Measurements from ENCODE around the gene CCL27. TPM values are rescaled to one million over a fixed set of nuclear protein-coding genes. Genes with fewer than 3 reads are reported as not detected.
A peak's percentile ranks its signal among the peaks of the same experiment; 100 is the strongest.

CCL27 gene
- total RNA-seq, 2 experiments from 2014 or later, result 0.80 TPM; not detected in 1

DNA sequence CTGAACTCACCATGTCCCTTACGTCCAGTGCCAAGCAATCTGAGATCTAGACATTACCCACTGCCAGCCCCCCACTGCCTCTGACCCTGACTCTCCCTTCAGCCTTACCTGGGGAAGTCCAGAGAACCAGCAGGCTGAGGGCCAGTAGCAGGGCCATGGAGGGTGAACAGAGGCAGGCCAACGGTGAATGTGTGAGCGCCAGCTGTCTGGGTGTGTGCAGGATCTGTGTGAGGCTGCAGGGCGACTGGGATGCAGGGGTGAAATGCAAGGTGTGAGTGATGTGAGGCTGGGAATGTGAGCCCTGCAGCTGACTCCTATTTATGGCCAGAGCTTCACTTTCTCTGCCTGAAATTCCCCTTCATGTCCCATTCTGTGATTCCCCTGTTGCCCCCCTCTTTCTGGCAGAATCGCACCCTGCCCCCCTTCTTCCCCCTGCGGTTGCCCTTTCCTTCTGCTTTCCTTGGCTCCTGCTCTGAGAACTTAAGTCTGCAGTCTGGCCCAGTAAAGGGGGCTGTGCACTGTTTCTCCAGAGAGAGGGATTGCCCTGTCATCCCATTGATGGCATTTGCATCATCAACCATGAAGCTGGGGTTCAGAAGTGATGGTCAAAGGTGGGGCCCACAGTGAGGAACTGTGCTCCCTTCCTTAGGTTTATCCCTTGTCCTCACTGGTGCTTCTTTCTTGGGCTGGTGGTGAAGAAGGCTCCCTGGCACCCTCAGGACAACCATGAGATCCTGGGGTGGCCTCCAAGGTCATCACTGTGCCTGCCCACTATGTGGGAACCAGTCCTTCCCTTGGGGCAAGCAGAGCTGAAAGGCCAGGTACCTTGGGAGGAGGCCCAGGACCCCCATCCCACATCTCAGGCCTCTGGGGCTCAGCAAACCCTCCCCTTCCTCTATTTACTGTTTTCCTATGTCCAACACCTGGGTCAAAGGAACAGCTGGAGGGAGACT, 28.8 kb upstream of the CCL27 start, which contains the start of gene CCL19:
TSS of gene CCL19 (minus strand) at position 294 of the 953 bp plus-strand sequence. CDS start at position 157, 137 bp downstream.
- no peak for DNase-seq
- Mint-ChIP-seq H3K36me3 (no peaks in the 10 kb centered on the region), H3K4me3 (no peak within 1 kb of the TSS), H3K27ac (no peak within 1 kb of the TSS), H3K4me1 (ENCODE audit: low read depth) (no peaks in the 10 kb centered on the region), H3K9me3 (no peaks in the 10 kb centered on the region), H3K27me3 (no peaks in the 10 kb centered on the region)
- POLR2A ChIA-PET, result no interaction called here
- CTCF ChIA-PET, result interaction anchor here (1.0 to 1.6 kb wide), 2 partner anchors 11 to 30 kb away, joined by 3 to 7 read pairs; no protein-coding TSS in a partner anchor
- intact Hi-C loops (cut with micrococcal nuclease), result no loop called here

DNA sequence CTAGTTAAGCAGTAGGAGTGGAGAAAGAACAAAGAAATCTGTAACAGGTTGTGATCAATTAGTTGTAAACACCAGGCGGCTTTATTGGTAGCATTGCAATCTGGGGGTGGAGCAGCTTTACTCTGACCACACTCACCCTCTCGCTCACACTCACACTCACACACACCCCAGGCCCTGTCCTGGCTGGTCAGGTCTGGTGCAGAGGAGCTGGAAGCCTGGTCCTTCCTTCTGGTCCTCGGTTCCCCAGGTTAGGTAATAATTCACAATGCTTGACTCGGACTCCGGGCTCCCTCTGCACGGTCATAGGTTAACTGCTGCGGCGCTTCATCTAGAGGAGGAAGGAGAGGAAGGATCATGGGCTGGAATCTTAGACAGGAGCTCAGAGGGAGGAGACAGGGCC, 27.1 kb upstream of the CCL27 start:
- Mint-ChIP-seq H3K27me3 (no peaks in the 10 kb centered on the region), H3K36me3 (no peaks in the 10 kb centered on the region), H3K9me3 (no peaks in the 10 kb centered on the region), H3K27ac (no peak overlapping the region), H3K4me3 (no peak overlapping the region), H3K4me1 (ENCODE audit: low read depth) (peaks cover 4% of the 10 kb centered on the region)
- no peak for DNase-seq
- POLR2A ChIA-PET, result no interaction called here
- CTCF ChIA-PET, result interaction anchor here (1.7 kb wide), 1 partner anchor 12 kb away, joined by 8 read pairs; no protein-coding TSS in a partner anchor
- intact Hi-C loops (cut with micrococcal nuclease), result no loop called here

DNA sequence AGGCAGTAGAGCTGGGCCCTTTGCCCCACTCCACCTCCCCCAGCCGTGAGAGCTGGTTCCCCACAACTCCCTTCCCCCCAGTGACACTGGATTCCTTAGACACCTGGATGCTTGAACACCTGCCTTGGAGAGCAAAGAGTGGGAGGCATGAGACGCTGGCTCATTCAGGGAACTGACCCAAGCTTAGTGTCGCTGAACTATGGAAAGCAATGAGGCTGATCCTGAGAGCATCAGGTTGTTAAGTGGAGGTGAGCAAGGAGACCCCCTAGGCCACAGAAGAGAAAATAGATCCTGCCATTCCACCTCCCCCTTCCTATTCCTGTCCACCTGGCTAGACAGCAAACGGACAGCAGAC, 26.6 kb upstream of the CCL27 start:
- Mint-ChIP-seq H3K9me3 (no peaks in the 10 kb centered on the region), H3K4me3 (no peak overlapping the region), H3K27me3 (no peaks in the 10 kb centered on the region), H3K4me1 (ENCODE audit: low read depth) (peaks cover 8% of the 10 kb centered on the region), H3K27ac (no peak overlapping the region), H3K36me3 (no peaks in the 10 kb centered on the region)
- no peak for DNase-seq
- ChIA-PET CTCF (interaction anchor here (1.7 kb wide), 1 partner anchor 13 kb away, joined by 8 read pairs; no protein-coding TSS in a partner anchor), POLR2A (no interaction called here)
- intact Hi-C loops (cut with micrococcal nuclease), result no loop called here

DNA sequence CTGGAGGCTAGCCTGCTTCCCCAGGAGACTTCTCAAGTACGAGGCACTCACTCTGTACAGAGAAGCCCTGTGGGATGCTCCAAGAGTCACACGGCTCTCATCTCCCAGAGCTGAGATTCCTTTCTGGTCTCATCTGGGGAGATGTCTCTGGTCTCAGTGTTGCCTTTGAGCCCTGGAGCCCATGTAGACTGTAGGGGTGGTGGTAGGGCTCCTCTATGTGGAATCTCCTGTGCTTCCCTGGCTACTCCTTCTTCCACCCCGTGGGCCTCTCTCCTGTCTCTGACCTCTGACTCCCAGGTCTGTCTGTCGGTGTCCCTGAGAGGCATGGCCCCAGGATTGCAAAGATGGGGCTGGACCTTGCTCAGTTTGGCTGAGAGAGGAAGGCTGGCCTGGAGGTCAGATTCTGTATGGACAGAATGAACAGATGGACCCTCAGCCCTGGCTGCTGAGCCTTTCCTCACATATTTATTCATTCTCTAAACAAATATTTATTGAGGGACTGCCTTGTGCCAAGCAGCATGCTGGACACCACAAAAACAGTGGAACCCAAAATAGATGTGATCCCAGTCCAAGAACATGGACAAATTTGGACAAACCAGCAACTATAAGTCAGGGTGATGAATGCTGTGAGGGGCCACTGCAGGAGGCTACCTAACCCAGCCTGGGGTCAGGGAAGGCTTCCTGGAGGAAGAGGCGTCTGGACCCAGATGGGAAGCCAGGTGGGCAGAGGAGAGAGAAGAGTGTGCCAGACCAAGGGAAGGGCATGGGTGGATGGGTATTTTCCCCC, 26.1 kb upstream of the CCL27 start:
- Mint-ChIP-seq H3K4me1 (ENCODE audit: low read depth) (peaks cover 12% of the 10 kb centered on the region), H3K36me3 (no peaks in the 10 kb centered on the region), H3K27me3 (no peaks in the 10 kb centered on the region), H3K9me3 (no peaks in the 10 kb centered on the region), H3K27ac (no peak overlapping the region), H3K4me3 (no peak overlapping the region)
- intact Hi-C loops (cut with micrococcal nuclease), result no loop called here
- CTCF ChIA-PET, result interaction anchor here (1.7 kb wide), 1 partner anchor 13 kb away, joined by 8 read pairs; no protein-coding TSS in a partner anchor
- no peak for DNase-seq
- POLR2A ChIA-PET, result no interaction called here

DNA sequence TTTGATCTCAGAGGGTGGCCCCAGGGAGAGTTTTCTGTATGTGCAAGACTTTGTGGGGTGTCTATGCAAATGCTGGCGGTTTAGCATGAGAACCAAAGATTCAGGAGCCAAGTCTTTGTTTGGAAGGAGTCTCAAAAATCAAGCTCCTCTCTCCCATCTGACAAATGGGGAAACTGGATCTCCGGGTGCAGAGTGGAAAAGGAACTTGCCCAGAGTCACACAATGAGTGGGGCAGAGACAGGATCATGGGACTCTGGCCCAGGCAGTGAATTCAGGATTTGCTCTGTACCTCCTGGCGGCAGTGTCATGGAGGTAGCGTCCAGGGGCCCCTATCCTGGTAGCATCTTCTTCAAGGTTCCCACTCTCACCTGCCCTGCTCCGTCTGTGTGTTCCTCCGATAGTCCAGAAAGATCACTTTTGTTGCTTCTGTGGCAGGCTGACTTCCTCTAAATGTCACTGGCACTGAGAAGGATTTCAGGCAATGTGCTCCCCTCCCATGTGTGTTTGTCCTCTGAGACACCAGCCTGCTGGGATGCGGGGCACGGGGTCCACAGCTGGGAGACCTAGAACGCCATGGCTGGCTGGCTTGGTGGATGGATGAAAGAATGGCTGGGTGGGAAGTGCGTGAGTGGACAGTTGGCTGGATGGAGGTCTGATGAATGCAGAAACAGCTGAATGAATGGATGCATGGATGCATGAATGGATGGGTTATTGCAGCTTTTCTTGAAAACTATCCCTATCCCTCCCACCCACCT, 25.0 kb upstream of the CCL27 start:
- H3K4me1 Mint-ChIP-seq (ENCODE audit: low read depth), result peaks cover 12% of the 10 kb centered on the region
- H3K36me3 Mint-ChIP-seq, result no peaks in the 10 kb centered on the region
- intact Hi-C loops (cut with micrococcal nuclease), result no loop called here
- no peak overlapping the region for H3K4me3 Mint-ChIP-seq
- DNase-seq, result no peak
- no peak overlapping the region for H3K27ac Mint-ChIP-seq
- POLR2A ChIA-PET, result no interaction called here
- no peaks in the 10 kb centered on the region for H3K27me3 Mint-ChIP-seq
- CTCF ChIA-PET, result interaction anchor here (1.6 to 3.4 kb wide), 2 partner anchors 15 to 41 kb away, joined by 6 to 18 read pairs; partner anchors contain the start of gene GALT
- H3K9me3 Mint-ChIP-seq, result no peaks in the 10 kb centered on the region

DNA sequence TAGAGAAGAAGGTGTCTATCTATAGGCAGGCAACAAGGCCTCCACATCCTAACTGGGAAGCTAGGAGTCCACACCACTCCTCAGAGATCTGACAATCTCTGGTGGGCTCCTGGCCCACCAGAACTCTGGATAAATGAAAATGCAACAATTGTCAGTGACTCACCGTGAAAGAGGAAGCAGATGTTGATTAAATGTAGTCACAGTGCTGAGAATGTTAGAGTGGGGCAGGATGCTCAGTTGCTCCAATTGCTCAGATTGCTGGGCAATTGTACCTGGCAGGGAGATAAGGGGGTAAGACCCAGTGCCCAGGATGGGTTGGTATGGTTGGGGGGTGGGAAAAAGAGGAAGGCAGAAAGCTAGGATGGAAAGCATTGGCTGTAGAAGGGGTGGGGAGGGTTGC, 24.3 kb upstream of the CCL27 start:
- H3K9me3 Mint-ChIP-seq, result no peaks in the 10 kb centered on the region
- POLR2A ChIA-PET, result no interaction called here
- DNase-seq, result no peak
- intact Hi-C loops (cut with micrococcal nuclease), result no loop called here
- no peak overlapping the region for H3K27ac Mint-ChIP-seq
- CTCF ChIA-PET, result interaction anchor here (1.5 to 3.4 kb wide), 3 partner anchors 12 to 40 kb away, joined by 5 to 18 read pairs (median 6); partner anchors contain the start of gene GALT
- H3K4me1 Mint-ChIP-seq (ENCODE audit: low read depth), result peaks cover 12% of the 10 kb centered on the region
- H3K4me3 Mint-ChIP-seq, result no peak overlapping the region
- H3K27me3 Mint-ChIP-seq, result no peaks in the 10 kb centered on the region
- no peaks in the 10 kb centered on the region for H3K36me3 Mint-ChIP-seq

DNA sequence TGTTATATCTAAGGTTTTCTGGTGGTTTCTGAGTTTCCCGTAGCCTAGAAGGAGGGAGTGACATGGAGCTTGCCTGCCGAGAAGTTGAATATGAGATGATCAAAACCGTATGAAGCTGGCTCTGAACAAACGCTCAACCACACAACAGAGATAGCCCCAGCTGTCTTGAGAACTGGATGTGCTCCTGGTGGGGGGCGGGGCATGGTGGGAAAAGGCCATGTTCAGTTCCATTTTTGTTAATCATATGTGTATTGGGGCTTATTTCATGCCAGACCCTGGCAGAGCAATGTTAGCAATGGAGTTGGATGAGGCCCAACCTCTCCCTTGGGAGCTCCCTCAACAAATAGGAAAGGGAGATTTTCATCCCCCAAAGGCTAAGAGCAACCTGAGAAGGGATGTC, 23.8 kb upstream of the CCL27 start:
- ChIA-PET POLR2A (no interaction called here), CTCF (interaction anchor here (1.5 to 3.4 kb wide), 3 partner anchors 11 to 40 kb away, joined by 5 to 18 read pairs (median 6); partner anchors contain the start of gene GALT)
- intact Hi-C loops (cut with micrococcal nuclease), result no loop called here

DNA sequence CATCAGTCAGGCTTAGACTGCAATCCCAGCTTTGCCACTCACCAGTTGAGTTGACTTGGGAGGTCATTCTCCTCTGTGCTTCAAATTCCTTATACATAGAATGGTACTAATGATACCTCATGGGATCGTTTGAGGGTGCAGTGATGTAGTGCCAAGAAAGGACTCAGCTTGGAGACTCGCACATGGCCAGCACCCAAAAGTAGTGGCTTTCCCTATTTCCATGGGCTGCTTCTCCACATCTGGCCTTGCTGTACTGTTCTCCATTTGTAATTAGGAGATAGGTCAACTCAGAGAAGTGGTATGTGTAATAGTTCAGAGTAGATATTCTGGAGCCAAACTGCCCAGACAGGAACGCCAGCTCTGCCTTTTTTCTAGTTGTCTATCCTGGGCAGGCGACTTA, 23.1 kb upstream of the CCL27 start:
- no peaks in the 10 kb centered on the region for H3K36me3 Mint-ChIP-seq
- intact Hi-C loops (cut with micrococcal nuclease), result no loop called here

More for the DNA sequence above, 23.8 kb upstream of the CCL27 start:
- no peaks in the 10 kb centered on the region for H3K9me3 Mint-ChIP-seq
- H3K4me1 Mint-ChIP-seq (ENCODE audit: low read depth), result peaks cover 12% of the 10 kb centered on the region
- H3K27me3 Mint-ChIP-seq, result no peaks in the 10 kb centered on the region
- no peak overlapping the region for H3K27ac Mint-ChIP-seq
- no peak overlapping the region for H3K4me3 Mint-ChIP-seq
- H3K36me3 Mint-ChIP-seq, result no peaks in the 10 kb centered on the region
- no peak for DNase-seq

DNA sequence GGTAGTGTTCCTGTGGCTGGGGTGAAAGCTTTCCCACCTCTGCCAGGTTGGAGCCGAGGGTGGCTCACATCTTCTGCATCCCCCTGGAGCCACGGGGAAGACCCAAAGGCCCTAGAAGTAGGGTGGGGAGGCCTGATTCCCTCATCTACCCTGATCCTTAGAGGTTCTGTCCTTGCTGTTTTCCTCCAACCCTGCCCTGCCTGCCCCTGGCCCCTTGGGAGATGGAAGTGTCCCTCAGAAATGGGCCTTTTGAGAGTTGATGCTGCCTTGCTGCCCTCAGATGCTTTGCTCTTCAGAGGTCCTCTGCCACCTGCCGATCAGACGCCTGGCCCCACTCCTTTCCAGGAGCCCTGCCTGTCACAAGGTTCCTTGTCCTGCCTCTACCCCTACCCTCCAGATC, 22.4 kb upstream of the CCL27 start:
- CTCF ChIA-PET, result interaction anchor here (1.8 to 3.4 kb wide), 2 partner anchors 18 to 21 kb away, joined by 8 to 18 read pairs; no protein-coding TSS in a partner anchor
- DNase-seq, result no peak
- no peak overlapping the region for H3K4me3 Mint-ChIP-seq
- no peaks in the 10 kb centered on the region for H3K27me3 Mint-ChIP-seq
- H3K9me3 Mint-ChIP-seq, result no peaks in the 10 kb centered on the region
- POLR2A ChIA-PET, result no interaction called here
- H3K4me1 Mint-ChIP-seq (ENCODE audit: low read depth), result peaks cover 12% of the 10 kb centered on the region
- H3K27ac Mint-ChIP-seq, result no peak overlapping the region
- no peaks in the 10 kb centered on the region for H3K36me3 Mint-ChIP-seq
- intact Hi-C loops (cut with micrococcal nuclease), result no loop called here

More for the DNA sequence above, 23.1 kb upstream of the CCL27 start:
- H3K27me3 Mint-ChIP-seq, result no peaks in the 10 kb centered on the region
- CTCF ChIA-PET, result interaction anchor here (1.5 to 3.4 kb wide), 2 partner anchors 10 to 17 kb away, joined by 5 to 18 read pairs; no protein-coding TSS in a partner anchor
- peaks cover 12% of the 10 kb centered on the region for H3K4me1 Mint-ChIP-seq (ENCODE audit: low read depth)
- POLR2A ChIA-PET, result no interaction called here
- no peak overlapping the region for H3K4me3 Mint-ChIP-seq
- no peak for DNase-seq
- H3K27ac Mint-ChIP-seq, result no peak overlapping the region
- no peaks in the 10 kb centered on the region for H3K9me3 Mint-ChIP-seq

DNA sequence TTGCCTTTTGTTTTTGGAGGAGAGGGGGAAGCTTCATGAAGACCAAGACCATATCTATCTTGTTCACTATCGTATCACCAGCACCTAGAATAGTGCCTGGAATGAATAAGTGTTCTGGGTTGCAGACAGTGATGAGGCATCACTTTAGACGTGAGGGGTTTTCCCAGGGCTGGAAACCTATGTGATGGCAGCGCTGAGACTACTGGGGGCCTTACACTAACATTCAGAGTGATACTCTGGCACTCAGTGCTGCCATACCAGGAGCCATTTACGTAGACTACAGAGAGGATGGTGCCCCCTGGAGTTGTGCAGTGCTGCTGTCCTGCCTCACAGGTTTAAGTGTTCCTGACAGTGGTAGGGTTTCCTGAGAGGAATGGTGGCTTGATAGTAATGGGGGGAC, 21.7 kb upstream of the CCL27 start:
- intact Hi-C loops (cut with micrococcal nuclease), result no loop called here
- no peak overlapping the region for H3K27ac Mint-ChIP-seq
- H3K9me3 Mint-ChIP-seq, result no peaks in the 10 kb centered on the region
- no peaks in the 10 kb centered on the region for H3K36me3 Mint-ChIP-seq
- H3K4me3 Mint-ChIP-seq, result no peak overlapping the region
- DNase-seq, result peak; percentile 72
- H3K4me1 Mint-ChIP-seq (ENCODE audit: low read depth), result peaks cover 12% of the 10 kb centered on the region
- H3K27me3 Mint-ChIP-seq, result no peaks in the 10 kb centered on the region
- ChIA-PET POLR2A (no interaction called here), CTCF (interaction anchor here (0.6 to 3.4 kb wide), 5 partner anchors 8 to 20 kb away, joined by 3 to 18 read pairs (median 6); no protein-coding TSS in a partner anchor)

DNA sequence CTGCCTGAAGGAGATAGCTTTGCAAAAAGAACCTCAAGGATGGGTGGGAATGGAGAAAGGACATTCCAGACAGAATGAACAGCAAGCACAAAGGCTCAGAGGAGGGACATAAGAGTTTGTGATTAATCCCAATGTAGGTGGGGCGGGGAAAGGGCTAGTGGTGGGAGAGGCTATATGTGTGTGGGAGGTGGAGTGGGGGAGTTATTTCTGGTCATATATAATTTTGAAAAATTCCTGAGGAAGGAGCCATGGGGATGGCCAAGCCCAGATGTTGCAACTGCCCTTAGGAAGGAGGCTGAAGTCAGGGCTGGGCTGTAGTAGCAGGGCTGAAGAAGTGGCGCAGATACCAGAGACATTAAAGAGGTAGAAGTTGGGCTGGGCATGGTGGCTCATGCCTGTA, 13.4 kb upstream of the CCL27 start:
- Mint-ChIP-seq H3K27me3 (no peaks in the 10 kb centered on the region), H3K27ac (no peak overlapping the region), H3K4me1 (ENCODE audit: low read depth) (peaks cover 2% of the 10 kb centered on the region), H3K4me3 (no peak overlapping the region), H3K9me3 (peaks cover 2% of the 10 kb centered on the region), H3K36me3 (no peaks in the 10 kb centered on the region)
- ChIA-PET POLR2A (no interaction called here), CTCF (interaction anchor here (0.7 to 4.0 kb wide), 4 partner anchors 8 to 310 kb away, joined by 3 to 49 read pairs (median 4); no protein-coding TSS in a partner anchor)
- intact Hi-C loops (cut with micrococcal nuclease), result loop anchor here (1.0 kb wide), 1 partner anchor 26 kb away; no protein-coding TSS in a partner anchor
- DNase-seq, result no peak
